Endothelial cell of umbilical vein (primary cell): ENCODE data around the gene ASXL2. TPM values are rescaled to one million over a fixed set of nuclear protein-coding genes. Genes with fewer than 3 reads are reported as not detected.

Source experiments
- BruUV-seq: library from RNA; stranded (reverse); fragments of 400-500 nt; replicated peaks from 2 replicates; lab custom pipeline; 2021; lab: Mats Ljungman, UMichigan
- CTCF ChIA-PET: fragments of 300-600, 350-600 bp; sonication (Branson Sonifier 250); formaldehyde crosslinking; loops from one replicate; lab custom pipeline; 2021; ENCODE audit warnings: antibody characterized with exemption, inconsistent platforms; lab: Charles Lee
- POLR2A ChIA-PET: fragments of 300-600, 350-600 bp; sonication (Branson Sonifier 250); formaldehyde crosslinking; loops from one replicate; lab custom pipeline; 2021; ENCODE audit warnings: antibody characterized with exemption, inconsistent platforms; lab: Charles Lee
- DNase-seq: peaks from one replicate; pipeline ENCODE4 v3.0.0-alpha.2; 2011; ENCODE audit warnings: low read depth, low spot score
- FAIRE-seq: peaks from 2 replicates; lab custom pipeline; 2011; peaks lifted over from hg19 to GRCh38; lab: Jason Lieb, UNC
- H2AFZ ChIP-seq: 2 replicates; pipeline ENCODE4 v1.6.0; 2012; ENCODE audit warnings: low read depth, low read length, control low read depth, inconsistent platforms
- H3K27ac ChIP-seq: 2 replicates; pipeline ENCODE4 v1.5.1; 2011; ENCODE audit warnings: low read depth, mild to moderate bottlenecking, control low read depth, low read length, moderate library complexity; ENCODE audit not compliant: insufficient read depth
- H3K27me3 ChIP-seq, 2 experiments: 2 replicates each; pipeline versions ENCODE4 v1.6.0 to v1.6.1; 2011; ENCODE audit warnings: low read length in 2 of 2, mixed read lengths in 1 of 2; ENCODE audit not compliant: control insufficient read depth in 2 of 2, insufficient read depth in 2 of 2
- H3K36me3 ChIP-seq, 2 experiments: 2 replicates in 1 of 2; 3 replicates in 1 of 2; pipeline ENCODE4 v1.5.1; 2011; ENCODE audit warnings: low read length in 2 of 2, mild to moderate bottlenecking in 1 of 2, moderate library complexity in 1 of 2; ENCODE audit not compliant: control insufficient read depth in 2 of 2, insufficient read depth in 2 of 2; ENCODE audit errors: extremely low read depth in 1 of 2
- H3K4me1 ChIP-seq: 3 replicates; pipeline ENCODE4 v1.5.1; 2011; ENCODE audit warnings: mild to moderate bottlenecking, low read length; ENCODE audit not compliant: control insufficient read depth, insufficient read depth; ENCODE audit errors: extremely low read depth
- H3K4me2 ChIP-seq: 2 replicates; pipeline ENCODE4 v1.6.1; 2011; ENCODE audit warnings: low read length, control low read depth, mixed read lengths; ENCODE audit not compliant: insufficient read depth
- H3K4me3 ChIP-seq, 3 experiments: fragments of 200-600 bp in 1 of 3; sonication (generic), shearing (Covaris generic) in 1 of 3; replicated peaks in 1 of 3; 2 replicates each; pipeline ENCODE4 v1.5.1; 2011 to 2016; ENCODE audit warnings: control low read depth in 3 of 3, low read length in 3 of 3, mild to moderate bottlenecking in 2 of 3, inconsistent platforms in 1 of 3, low read depth in 1 of 3, moderate library complexity in 1 of 3; ENCODE audit not compliant: insufficient read depth in 1 of 3
- H3K79me2 ChIP-seq: 2 replicates; pipeline ENCODE4 v1.6.0; 2012; ENCODE audit warnings: low read length, inconsistent platforms; ENCODE audit not compliant: control insufficient read depth, insufficient read depth
- H3K9ac ChIP-seq: replicated peaks from 2 replicates; pipeline ENCODE3; 2011; ENCODE audit warnings: low read length, control low read depth; ENCODE audit not compliant: insufficient read depth; ENCODE audit errors: extremely low read depth
- H3K9me1 ChIP-seq: replicated peaks from 3 replicates; pipeline ENCODE4 v1.6.0; 2011; ENCODE audit warnings: mild to moderate bottlenecking, low read length; ENCODE audit not compliant: control insufficient read depth, insufficient read depth; ENCODE audit errors: extremely low read depth
- H3K9me3 ChIP-seq: replicated peaks from 2 replicates; pipeline ENCODE4 v1.5.1; 2012; ENCODE audit warnings: low read length, inconsistent platforms; ENCODE audit not compliant: control insufficient read depth, insufficient read depth
- H4K20me1 ChIP-seq: replicated peaks from 2 replicates; pipeline ENCODE3; 2011; ENCODE audit warnings: mild to moderate bottlenecking, low read length; ENCODE audit not compliant: control insufficient read depth, insufficient read depth; ENCODE audit errors: extremely low read depth
- CTCF ChIP-seq, 2 donors: IDR thresholded peaks; 1 replicate in 1 of 2; 2 replicates in 1 of 2; pipeline ENCODE4 v1.5.1; 2011; ENCODE audit warnings: low read length in 2 of 2, mild to moderate bottlenecking in 2 of 2, moderate library complexity in 2 of 2, control low read depth in 1 of 2, inconsistent platforms in 1 of 2, low read depth in 1 of 2; ENCODE audit not compliant: insufficient read depth in 1 of 2; ENCODE audit errors: extremely low read depth in 1 of 2
- EZH2 ChIP-seq: IDR thresholded peaks from 2 replicates; pipeline ENCODE4 v1.6.1; 2012; ENCODE audit warnings: borderline replicate concordance, low read depth, mild to moderate bottlenecking, moderate library complexity, low read length, inconsistent platforms; ENCODE audit not compliant: severe bottlenecking
- GATA2 ChIP-seq: IDR thresholded peaks from 2 replicates; pipeline ENCODE4 v1.7.0; 2011; ENCODE audit warnings: low read depth, mild to moderate bottlenecking, moderate library complexity, mixed read lengths, low read length; ENCODE audit not compliant: insufficient read length, insufficient read depth
- MAX ChIP-seq: IDR thresholded peaks from 2 replicates; pipeline ENCODE4 v1.6.1; 2011; ENCODE audit not compliant: insufficient read depth, insufficient read length
- MYC ChIP-seq: IDR thresholded peaks from one replicate; pipeline ENCODE4 v1.6.1; 2011; ENCODE audit warnings: mild to moderate bottlenecking, low read depth, low read length
- POLR2A ChIP-seq: IDR thresholded peaks from 2 replicates; pipeline ENCODE4 v1.6.1; 2012; ENCODE audit warnings: low read depth, mild to moderate bottlenecking, control low read depth, low read length
- POLR2AphosphoS5 ChIP-seq: IDR thresholded peaks from 2 replicates; pipeline ENCODE4 v1.6.1; 2012; ENCODE audit warnings: low read depth, mild to moderate bottlenecking, control low read depth, low read length, moderate library complexity; ENCODE audit not compliant: insufficient read depth
- dilution Hi-C: fragments of 300-500 bp; cut with MboI; formaldehyde crosslinking; loops from one replicate; pipeline ENCODE4 v1.15.0; 2019; ENCODE audit warnings: low sequenced_read_pairs; ENCODE audit not compliant: extremely low pct_ligation_motif_present
- intact Hi-C: fragments of 100-400 bp; cut with micrococcal nuclease; formaldehyde crosslinking; loops from one replicate; pipeline ENCODE4 v1.10.0; 2022
- polyA plus RNA-seq, 4 experiments: library from polyadenylated mRNA; depleted of rRNA in 3 of 4; stranded (reverse) in 3 of 4; unstranded in 1 of 4; fragments of >200 nt; gene quantifications; 2 replicates each; pipeline versions ENCODE4 v1.2.1 to v1.2.3, GENCODE V29; 2011 to 2012; ENCODE audit warnings: missing spikeins in 1 of 4
- total RNA-seq: library from RNA; stranded (reverse); gene quantifications from 2 replicates; pipeline ENCODE4 v1.2.3, GENCODE V29; 2021

ASXL2 gene
- total and polyA plus RNA-seq, 2 donors (not counting 3 experiments of a cell fraction or from before 2014, with no cell fraction given) = 6.1 to 33.8 TPM

- intact Hi-C loops = no loop called here
- no peaks in the 10 kb centered on the region for H3K9me1 ChIP-seq
- CTCF ChIA-PET = interaction anchor here (1.0 to 3.5 kb wide), 4 partner anchors 10 to 92 kb away, joined by 3 to 32 read pairs (median 4); no protein-coding TSS in a partner anchor
Measured at GRCh38 chr2:25709349-25709748, 168.9 kb downstream of the ASXL2 start.

More at GRCh38 chr2:25709349-25709748, 168.9 kb downstream of the ASXL2 start:
- no TSS peak for BruUV-seq
- TF ChIP-seq GATA2 = no peak
- no peak for TF ChIP-seq CTCF (IDR thresholded peaks at IDR 0.05; ENCODE audit: extremely low read depth in 1 of 2, insufficient read depth in 1 of 2, low read depth in 1 of 2, low read length in 2 of 2)
- TF ChIP-seq POLR2A = no peak
- TF ChIP-seq EZH2 = no peak
- no peak for TF ChIP-seq MAX
- no peak for TF ChIP-seq POLR2AphosphoS5
- no peak for TF ChIP-seq MYC
- H3K4me3 ChIP-seq = no peak overlapping the region
- no peaks in the 10 kb centered on the region for H4K20me1 ChIP-seq
- no peaks in the 10 kb centered on the region for H3K36me3 ChIP-seq
- peaks cover 3% of the 10 kb centered on the region in 2 experiments for H3K27me3 ChIP-seq
- FAIRE-seq = no peak
- H2AFZ ChIP-seq = no peak overlapping the region
- no peaks in the 10 kb centered on the region for H3K9me3 ChIP-seq
- H3K4me1 ChIP-seq = no peaks in the 10 kb centered on the region
- H3K9ac ChIP-seq = no peak overlapping the region
- no peak for DNase-seq
- dilution Hi-C loops = no loop called here
- POLR2A ChIA-PET = no interaction called here
- H3K27ac ChIP-seq = no peak overlapping the region
- H3K4me2 ChIP-seq = no peak overlapping the region
- no peaks in the 10 kb centered on the region for H3K79me2 ChIP-seq
